HG02938 (cell line): ENCODE data around the gene SYT9.
A peak's percentile ranks its signal among the peaks of the same experiment; 100 is the strongest.
"Not testable (repeated sequence)": the region's sequence is repeated elsewhere in the genome, so short reads cannot be mapped to it uniquely, and the experiment has no call there.

Source experiments
- ATAC-seq: cut with Tn5 transposase; IDR thresholded peaks from one replicate; pipeline ENCODE4 v1.9.1; 2021; ENCODE audit warnings: mild to moderate bottlenecking, moderate library complexity; ENCODE audit not compliant: unreplicated experiment

The SYT9 gene

DNA sequence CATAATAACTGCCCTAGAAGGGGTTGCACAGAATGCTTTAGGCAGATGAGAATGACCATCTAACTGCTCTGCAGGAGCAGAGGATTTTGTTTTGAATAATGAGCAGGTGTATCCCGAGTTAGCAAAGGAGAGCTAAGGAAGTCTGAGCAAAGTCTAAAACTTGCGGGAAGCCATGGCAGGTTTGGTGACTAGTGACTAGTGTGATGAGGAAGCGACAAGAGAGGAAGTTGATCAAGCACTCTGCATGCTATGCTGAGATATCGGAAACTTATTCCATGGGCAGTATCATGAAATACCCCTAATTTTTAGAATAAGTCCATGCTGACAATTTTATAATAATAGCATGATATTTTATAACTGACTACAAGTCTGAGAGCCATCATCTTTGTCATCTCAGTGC, 246.5 kb downstream of the SYT9 start:
- ATAC-seq: no peak

DNA sequence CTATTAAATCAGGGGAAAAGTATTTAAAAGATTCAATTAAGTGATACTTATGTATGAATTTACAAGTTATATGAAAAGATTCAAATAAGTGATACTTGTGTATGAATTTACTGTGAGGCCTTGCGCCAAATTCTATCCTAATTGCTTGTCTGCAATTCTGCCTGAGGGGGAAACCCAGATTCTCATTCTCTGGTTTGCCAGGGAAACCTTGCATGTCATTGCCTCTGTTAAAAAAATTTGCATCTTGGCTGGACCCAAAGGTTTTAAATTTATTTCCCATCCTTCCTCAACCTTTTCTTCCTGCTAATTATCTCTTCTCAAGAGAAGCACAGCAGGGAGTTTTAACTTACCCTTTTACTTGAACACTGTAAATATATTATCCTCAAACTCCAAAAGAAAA, 247.4 kb downstream of the SYT9 start:
- ATAC-seq: no peak

DNA sequence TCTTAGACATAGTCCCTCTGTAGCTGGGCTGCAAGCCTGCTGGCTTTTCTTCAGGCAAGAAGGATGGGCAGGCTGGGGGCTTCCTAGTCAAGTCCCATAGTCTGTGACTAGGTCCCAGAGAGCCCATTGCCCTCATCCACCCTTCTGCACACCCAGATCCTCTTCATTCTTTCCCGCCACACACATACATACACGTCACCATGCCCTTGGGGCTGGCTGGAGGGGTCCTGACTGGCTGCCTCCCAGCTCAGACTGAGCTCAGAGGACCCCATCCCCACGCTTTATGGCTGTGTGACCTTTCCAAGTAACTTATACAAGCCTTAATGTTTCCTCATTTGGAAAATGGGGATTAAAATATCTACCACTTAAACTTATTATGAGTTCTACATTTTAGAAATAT, 248.5 kb downstream of the SYT9 start:
- ATAC-seq: no peak

DNA sequence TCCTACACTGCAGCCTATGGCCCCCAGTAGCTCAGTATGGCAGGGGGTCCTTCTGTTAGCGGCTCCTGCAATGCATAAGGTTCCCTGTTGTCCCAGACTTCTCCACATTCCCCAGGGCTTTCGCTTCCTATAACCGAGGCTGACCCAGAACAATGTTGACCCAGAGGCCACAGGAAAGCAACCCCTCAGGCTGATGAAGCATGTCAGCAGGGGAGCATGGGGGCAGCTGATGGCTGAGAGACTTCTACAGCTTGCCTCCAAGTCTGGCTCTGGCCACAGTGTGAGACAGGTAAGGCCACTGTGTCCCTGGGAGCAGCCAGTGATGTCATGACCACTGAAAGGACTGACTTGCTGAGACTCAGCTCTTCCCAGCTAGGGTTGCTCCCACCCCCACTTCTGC, 249.5 kb downstream of the SYT9 start:
- no peak for ATAC-seq

DNA sequence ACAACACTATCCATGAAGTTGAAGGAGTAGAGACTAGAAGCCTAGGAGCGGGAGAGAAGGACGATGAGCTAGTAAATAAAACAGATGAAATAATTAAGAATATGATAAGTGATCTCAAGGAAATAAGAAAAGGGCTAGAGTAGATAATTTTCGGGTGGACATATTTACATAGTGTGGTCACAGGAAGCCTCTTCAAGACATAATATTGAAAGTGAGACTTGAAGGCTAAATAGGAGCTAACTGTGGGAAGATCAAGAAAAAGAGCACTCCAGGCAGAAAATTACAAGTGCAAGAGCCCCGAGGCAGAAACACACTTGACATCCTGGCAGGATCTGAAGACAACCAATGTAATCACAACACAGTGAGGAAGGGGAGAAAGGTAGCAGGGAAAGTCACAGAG, 250.2 kb downstream of the SYT9 start:
- no peak for ATAC-seq

DNA sequence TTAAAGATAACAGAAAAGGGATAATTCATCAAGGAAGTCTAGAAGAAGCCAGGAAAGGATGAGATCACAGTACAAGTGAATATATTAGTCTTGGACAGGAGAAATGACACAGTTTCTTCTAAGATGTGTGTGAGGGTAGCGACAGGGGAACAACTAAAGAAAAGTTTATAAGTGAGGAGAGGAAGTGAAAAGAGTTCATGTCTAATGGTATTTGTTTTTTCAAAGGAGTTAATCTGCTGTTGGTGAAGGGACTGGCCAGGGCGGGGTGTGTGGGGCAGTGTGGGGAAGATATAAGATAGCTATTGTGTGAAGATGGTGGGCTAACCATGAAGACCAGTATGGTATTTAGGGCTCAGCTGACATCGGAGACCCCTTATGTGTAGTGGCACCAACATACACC, 254.5 kb downstream of the SYT9 start:
- ATAC-seq: no peak

DNA sequence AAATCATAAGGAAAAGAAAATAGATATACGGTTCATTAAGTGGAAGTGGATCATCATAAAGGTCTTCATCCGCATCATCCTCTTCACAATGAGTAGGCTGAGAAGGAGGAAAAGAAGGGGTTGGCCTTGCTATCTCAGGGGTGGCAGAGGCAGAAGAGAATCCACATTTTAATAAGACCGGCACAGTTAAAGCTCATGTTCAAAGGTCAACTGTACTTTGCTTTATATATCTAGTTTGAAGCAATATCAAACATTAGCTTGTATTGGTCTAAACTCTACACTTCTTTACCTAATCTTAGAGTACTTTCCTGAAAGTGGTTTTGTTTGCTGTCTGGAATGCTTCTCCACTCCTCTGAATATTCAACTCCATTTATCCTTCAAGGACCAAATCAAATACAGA, 256.4 kb downstream of the SYT9 start:
- ATAC-seq: no peak

DNA sequence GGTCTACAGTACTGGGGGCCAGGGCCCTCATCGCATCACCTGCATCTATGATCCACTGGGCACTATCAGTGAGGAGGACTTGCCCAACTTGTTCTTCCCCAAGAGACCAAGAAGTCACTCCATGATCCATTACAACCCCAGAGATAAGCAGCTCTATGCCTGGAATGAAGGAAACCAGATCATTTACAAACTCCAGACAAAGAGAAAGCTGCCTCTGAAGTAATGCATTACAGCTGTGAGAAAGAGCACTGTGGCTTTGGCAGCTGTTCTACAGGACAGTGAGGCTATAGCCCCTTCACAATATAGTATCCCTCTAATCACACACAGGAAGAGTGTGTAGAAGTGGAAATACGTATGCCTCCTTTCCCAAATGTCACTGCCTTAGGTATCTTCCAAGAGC, 258.3 kb downstream of the SYT9 start:
- ATAC-seq: no peak

DNA sequence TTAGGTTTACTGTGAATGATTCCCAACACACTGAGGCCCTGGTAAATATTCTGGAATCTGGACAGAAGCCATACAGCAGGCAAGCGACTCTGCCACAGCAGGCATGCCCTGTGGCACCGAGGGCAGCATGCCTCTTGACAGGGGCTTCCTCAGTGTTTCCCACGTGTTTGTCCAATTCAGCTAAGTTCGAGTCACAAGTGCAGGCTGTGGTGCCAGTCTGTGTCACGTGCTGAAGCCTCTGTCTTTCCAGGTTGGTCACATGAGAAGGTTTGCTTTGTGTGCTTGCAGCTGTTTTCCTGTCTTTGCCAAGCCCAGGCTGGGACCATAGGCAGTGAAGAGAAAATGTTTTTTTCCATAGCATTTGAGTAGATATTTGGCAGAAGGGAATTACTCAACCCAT, 259.7 kb downstream of the SYT9 start:
- no peak for ATAC-seq

DNA sequence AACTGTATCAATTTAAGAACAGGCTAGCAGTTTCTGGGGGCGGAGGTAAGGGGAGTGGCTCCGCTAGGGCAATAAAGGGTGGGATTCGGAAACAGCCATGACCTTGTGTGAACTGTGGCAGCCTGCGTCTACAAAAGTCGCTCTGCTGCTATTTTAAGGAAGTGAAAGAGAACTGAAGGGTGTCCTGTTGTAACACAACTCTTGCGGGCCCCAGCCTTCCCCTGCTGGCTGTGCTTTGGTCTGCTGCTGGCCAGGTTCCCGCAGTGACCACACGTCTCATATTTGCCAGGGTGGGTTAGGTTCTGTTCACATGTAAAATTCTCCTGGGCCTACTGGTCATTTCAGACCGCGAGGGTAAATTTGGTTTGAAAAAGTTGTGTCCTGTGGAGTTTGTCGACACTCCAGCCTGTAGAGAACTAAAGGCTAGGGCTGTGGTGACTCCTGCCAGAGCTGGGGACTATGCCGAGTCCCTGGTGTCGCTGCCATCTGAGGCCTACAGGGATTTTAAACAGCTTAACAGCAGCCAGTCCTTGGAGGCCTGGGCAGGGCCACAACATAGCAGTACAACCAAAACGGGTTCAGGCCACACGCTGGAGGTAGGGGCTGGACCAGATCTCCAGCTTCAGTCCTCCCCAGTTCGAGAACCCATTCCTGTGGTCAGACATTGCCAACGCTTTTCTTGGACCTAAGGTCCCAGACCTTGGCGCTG, 261.0 kb downstream of the SYT9 start:
- peak; percentile 78 for ATAC-seq

DNA sequence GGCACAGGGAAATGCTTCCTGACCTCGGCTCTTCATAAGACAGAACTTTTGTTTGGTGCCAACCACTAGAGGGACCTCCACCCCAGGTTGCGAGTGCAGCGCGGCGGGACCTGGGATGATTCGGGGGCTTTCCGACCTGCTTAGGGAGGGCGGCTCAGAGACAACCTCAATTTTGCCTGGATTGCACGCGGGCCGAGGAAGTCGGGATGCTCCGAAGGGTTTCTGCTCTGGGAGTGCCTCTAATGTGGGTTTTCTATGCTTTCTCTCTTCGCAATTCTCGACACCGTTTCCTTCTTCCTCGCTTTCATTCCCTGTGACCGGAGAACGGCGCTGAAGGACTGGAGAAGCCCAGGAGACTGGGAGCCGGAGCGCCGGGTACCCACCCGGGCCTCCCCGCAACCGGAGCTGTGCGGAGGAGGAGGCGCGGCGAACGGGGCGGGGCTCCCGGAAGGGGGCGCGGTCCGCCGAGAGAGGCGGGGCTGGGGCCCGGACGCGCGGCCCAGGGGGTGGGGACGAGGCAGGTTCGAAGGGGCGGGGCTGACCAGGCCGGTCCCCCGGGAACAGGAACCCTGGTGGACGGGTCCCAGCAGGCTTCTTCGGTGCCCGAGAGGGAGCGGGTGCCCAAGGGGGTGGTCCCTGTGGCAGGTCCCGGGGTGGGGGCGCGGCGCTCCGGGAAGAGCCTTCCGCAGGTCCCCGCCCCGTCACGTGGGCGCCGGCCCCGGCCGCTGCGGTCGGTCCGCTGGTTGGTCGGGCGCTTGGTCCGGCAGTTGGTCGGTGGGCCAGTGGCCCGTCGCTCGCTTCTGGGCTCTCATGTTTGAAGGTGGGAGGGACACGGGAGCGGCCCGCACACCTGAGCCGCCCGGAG, 261.8 kb downstream of the SYT9 start, which contains the start of gene PPFIBP2:
PPFIBP2 (plus strand) TSS at position 766 of the 865 bp plus-strand sequence. CDS start 35,477 bp downstream, outside the sequence.
- ATAC-seq: peak; percentile 60

DNA sequence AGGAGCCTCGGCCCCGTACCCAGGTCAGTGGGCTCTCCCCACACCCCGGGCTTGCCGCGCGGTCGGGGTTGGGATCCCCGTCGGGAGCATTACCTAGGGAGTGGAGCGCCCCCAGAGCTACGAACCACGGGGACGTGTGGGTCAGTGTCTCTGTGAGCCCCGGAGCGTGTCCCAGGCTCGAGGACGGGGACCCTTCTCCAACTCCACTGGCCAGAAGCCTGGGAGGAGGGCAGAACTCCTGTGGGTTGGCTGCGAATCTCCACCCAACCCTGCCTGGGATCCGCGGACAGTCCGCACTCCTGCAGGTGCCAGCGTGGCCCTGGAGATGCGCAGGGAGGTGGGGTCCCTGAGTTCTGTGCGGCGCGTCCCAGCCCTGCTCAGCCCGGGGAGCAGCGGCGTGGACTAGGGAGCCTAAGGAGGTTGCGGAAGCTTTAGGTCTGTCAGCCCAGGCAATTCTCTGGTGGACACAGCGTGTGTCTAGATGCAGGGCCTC, 262.4 kb downstream of the SYT9 start:
- ATAC-seq: no peak

DNA sequence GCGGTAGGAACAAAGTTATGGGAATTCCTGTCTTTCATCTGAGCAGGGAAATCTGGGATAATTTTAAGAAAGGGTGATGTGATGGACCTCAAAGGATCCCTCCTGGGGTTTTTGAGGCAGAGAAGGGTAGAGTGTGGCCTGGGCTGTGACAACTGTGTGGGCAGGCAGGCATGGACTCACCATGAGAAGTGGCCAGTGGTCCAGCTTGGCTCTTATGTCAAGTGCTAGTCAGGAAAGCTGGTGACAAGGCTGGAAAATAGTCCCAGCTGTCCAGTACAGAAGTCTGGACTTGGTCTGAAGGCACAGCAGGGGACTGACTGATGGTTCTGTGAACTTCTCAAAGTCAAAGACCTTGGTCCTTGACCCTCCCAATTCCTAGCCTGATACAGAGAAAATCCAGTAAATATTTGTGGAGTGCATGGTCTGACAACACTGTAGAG, 263.8 kb downstream of the SYT9 start:
- ATAC-seq: no peak

DNA sequence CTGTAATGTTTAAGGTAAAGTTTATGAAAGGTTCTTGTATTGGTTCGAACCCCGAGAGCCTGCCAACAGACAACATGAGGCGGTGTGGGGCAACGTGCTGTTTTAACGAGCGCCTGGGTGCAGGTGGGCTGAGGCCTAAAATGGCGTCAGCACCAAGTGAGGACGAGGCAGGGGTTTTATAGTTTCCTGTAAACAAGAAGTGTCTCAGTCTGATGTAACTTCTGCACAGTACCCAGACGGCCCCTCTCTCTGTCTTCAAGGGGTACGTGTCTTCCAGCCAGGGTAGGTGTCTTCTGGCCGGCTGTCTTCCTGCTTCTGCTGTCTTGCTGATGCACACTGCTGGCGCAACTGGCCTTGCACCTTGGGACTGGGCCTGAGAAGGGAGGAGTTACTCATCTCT, 264.8 kb downstream of the SYT9 start:
- ATAC-seq: no peak

DNA sequence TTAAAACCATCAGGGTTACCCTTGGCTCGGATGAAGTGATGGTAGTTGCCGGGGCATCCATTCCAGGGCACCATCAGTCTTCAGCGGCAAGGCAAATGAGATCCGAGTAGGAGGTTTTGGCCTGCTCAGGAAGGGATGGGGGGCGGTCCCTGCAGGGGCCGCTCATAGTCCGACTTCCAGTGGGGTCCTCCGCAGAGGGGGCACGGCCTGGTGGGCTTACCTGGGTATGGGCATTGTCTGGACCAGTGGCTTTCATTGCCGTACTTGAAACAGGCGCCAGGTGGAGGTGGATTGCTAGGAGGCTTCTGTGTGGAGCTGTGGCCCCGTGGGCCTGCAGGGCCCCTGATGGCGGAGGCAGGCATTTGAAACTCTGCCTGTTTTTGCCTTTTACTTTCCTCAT, 266.0 kb downstream of the SYT9 start:
- not testable (repeated sequence) for ATAC-seq
